Activated CD4-positive, alpha-beta T cell treated with anti-CD3 and anti-CD28 coated beads for 1 hour (primary cell): ENCODE measurements around the gene CHD3.
"Not testable (repeated sequence)": the region's sequence is repeated elsewhere in the genome, so short reads cannot be mapped to it uniquely, and the experiment has no call there.

Source experiments
- DNase-seq: peaks from one replicate; pipeline ENCODE4 v3.0.0-alpha.2; 2020

Gene CHD3

DNA sequence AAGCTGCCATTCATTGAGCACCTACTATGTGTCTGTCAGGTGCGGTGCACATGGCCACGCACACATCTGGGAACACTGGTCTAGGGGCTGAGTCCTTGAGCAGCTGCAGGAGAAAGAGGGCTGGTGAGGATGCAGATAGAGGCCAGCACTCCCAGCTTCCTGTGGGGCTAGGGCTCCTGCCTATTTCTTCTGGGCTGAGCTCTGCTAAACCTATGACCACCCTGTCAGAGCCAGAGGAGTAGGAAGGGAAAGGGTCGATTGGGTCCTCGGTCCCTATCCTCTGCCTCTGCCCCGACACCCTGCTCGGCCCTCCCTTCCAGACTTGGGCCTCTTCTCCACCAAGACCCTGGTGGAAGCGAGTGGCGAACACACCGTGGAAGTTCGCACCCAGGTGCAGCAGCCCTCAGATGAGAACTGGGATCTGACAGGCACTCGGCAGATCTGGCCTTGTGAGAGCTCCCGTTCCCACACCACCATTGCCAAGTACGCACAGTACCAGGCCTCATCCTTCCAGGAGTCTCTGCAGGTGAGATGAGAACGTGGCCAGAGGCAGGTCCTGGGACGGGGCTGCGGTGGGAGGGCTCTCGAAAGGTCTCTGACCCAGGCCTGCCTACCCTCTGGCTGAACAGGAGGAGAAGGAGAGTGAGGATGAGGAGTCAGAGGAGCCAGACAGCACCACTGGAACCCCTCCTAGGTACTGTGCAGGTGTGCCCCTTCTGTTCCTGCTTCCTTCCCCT lies 37.7 kb upstream of the CHD3 start:
- peak; percentile 37 for DNase-seq

- DNase-seq, result peak; percentile 89
Measured at GRCh38 chr17:7851438-7852261, 36.9 kb upstream of the CHD3 start.

GRCh38 chr17:7852262-7852670 lies 36.3 kb upstream of the CHD3 start:
- no peak for DNase-seq

- peak; percentile 41 for DNase-seq
Measured at GRCh38 chr17:7852919-7853690, 35.5 kb upstream of the CHD3 start.

DNA sequence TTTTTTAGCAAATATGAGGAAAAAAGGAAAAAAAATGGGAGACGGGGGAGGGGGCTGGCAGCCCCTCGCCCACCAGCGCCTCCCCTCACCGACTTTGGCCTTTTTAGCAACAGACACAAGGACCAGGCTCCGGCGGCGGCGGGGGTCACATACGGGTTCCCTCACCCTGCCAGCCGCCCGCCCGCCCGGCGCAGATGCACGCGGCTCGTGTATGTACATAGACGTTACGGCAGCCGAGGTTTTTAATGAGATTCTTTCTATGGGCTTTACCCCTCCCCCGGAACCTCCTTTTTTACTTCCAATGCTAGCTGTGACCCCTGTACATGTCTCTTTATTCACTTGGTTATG lies 34.9 kb upstream of the CHD3 start:
- DNase-seq, result no peak

GRCh38 chr17:7854078-7854777 lies 34.4 kb upstream of the CHD3 start:
- no peak for DNase-seq

DNA sequence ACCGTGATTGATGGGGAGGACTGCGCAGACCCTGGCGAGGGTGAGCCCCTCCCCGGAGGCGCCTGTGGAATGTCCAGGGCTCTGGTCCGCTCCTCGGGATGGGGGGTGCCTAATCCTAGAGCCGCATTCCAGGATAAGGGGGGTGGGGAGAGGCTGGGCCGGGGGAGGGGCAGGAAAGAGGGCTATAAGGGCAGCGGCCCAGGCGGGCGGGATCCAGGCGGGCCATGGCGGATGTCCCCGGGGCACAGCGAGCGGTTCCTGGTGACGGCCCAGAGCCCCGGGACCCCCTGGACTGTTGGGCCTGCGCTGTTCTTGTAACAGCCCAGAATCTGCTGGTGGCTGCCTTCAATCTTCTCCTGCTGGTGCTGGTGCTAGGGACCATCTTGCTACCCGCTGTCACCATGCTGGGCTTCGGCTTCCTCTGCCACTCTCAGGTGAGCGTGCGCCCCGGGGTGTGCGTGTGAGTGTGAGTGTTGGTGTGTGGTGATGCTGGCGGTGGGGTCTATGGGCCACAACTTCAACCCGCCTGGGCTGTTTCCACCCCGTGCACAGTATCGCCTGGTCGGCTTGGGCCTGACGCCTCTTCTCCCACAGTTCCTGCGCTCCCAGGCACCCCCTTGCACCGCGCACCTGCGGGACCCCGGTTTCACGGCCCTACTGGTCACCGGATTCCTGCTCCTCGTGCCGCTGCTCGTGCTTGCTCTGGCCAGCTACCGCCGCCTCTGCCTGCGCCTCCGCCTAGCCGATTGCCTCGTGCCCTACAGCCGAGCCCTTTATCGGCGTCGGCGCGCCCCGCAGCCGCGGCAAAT lies 33.5 kb upstream of the CHD3 start, which contains the start of gene TMEM88:
TMEM88 (plus strand) TSS at position 216 of the 809 bp plus-strand sequence; CDS start at position 225, 9 bp downstream.
- peak; percentile 48 for DNase-seq

DNA sequence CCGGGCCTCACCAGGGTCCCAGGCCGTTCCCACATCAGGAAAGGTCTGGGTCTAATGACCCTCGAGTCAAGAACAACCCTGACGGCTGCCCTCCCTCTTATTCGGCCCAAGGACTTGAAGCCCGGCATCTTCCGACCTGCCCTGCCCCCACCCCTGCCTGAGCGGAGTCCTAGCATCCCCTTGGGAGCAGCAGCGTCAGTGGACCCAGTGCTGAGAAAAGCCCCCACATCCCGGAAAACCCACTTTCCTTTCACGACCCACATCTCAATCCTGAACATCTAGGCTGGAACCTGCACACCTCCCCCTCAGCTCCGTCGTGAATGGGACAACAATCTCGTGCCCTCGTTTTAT lies 33.0 kb upstream of the CHD3 start:
- peak; percentile 40 for DNase-seq

DNA sequence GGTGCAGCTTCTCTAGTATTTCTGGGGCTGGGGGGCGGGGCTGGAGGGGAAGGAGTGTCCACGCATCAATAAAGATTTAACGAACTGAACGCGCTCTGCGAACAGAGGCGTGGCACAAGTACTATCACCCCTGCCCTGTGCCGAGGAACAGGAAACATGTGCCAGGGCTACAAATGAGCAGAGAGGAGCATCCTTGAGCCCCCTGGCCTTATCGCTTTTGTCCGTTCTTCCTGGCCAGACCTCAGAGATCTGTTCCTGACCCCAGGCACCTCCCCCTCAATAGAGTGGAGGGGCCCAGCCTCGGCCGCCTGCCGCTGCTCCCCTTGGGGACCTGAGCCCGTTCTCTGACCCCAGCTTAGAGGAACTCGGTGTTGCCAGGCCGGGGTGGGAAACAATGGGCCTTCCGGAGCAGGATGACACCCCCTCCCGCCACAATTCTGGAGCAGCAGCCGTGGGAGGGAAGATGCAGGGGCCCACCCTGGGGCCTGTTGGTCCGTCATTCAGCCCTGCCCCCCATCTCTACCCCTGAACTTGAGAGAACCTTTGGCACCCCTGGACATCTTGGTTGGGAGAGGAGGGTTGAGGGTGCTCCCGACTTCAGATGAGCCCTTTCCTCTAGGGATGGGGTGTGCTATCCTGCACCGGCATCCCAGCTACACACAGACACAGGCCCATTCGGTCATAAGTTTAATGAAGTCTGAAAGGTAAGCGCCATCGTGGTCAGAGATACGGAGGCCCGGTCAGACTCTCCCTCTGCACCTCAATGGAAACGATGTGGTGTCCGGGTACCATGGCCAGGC lies 32.4 kb upstream of the CHD3 start:
- peak; percentile 45 for DNase-seq

- DNase-seq, result peak; percentile 91
Measured at GRCh38 chr17:7856811-7857712, 31.5 kb upstream of the CHD3 start, which contains the start of gene NAA38. Gene NAA38, minus strand, starts transcription at chr17:7857559. Its CDS starts 96 bp downstream, at chr17:7857463.

DNA sequence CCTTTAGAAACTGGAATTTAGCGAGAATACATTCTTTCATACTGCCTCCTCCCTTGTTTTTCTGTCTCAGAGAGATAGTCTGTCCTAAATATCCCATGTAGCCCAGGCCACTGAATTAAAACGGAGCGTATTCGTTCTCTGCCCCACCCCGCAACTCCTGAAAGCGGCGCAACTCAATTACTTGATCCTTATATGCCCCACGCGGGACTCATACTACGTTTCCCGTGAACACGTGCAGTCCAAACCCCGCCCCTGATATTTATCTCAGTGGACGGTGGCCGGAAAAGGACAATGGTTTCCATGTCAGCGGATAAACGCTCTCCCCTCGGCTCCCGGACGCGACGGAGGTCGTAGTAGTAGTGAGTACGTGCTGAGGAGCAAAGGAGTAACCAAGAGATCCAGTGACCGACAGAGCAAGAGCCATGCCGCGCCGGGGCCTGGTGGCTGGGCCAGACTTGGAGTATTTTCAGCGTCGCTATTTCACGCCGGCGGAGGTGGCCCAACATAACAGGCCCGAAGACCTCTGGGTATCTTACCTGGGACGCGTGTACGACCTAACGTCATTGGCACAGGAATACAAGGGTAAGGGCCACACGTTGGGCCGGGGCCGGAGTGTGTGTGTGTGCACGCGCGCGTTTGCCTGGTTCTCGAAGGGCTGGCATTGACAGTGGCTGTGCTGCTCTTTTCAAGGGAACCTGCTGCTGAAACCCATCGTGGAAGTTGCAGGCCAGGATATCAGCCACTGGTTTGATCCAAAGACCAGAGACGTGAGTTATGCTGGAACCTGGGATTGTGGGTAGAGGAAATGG lies 30.7 kb upstream of the CHD3 start, which contains the start of gene CYB5D1:
CYB5D1 (plus strand) TSS at position 291 of the 809 bp plus-strand sequence; CDS start at position 423, 132 bp downstream.
- peak; percentile 83 for DNase-seq

DNA sequence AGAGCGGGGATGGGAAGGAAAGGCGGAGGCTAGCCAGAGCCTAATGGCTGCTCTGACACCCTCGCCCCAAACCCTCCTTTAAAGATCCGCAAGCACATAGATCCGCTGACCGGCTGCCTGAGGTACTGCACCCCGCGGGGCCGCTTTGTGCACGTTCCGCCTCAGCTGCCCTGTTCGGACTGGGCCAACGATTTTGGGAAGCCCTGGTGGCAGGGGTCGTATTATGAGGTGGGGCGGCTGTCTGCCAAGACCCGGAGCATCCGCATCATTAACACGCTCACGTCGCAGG lies 30.1 kb upstream of the CHD3 start:
- peak; percentile 50 for DNase-seq

- DNase-seq, result no peak
Measured at GRCh38 chr17:7859028-7859427, 29.6 kb upstream of the CHD3 start.

GRCh38 chr17:7862692-7863437 lies 25.7 kb upstream of the CHD3 start:
- DNase-seq, result no peak

- DNase-seq, result not testable (repeated sequence)
Measured at GRCh38 chr17:7864384-7864783, 24.2 kb upstream of the CHD3 start.

DNA sequence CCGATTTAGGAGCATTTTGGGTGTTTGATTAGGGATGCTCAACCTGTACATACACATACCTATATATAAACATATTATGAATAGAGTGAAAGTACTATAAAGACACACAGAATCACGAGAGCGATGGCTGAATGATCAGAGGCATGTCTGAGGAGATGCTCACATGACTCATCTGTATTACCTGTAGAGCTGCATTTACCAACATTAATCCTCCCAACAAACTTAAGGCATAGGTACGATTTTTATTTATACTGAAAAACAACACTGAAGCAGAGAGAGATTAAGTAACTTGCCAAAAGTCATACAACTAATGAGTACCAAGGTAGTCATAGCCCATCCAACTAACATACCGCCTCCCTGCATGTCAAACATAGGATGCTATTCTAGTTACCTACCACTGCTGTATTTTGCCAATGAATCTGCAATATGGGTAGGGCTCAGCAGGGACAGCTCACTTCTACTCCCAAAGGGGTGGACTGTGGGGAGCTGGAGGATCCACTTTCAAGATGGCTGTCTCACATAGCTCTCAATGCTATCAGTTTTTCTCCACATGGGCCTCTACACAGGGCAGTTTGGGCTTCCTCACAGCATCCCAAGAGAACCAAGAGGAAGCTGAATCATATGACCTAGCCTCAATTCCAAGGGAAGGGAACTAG lies 23.5 kb upstream of the CHD3 start:
- no peak for DNase-seq

DNA sequence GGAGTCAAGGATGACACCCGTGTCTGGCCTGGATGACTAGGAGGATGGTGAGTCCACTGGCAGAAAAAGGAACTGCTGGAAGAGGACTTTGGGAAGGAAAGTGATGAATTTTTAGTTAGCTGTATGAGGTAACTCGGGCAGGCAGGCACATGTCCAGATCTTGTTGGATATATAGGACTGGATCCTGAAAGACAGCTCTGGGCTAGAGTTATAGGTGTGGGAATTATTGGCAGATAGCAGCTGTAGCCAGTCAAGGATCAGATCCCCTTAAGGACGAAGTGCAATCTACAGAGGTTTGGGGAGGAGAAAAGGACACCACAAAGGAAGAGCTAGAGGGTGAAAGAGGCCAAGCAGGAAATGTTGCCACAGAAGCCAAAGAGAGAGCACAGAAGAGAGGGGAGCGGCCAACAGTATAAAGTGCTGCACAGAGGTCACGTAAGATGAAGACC lies 20.7 kb upstream of the CHD3 start:
- no peak for DNase-seq

- DNase-seq, result no peak
Measured at GRCh38 chr17:7873051-7873450, 15.5 kb upstream of the CHD3 start.
